ENCODE results near the gene OR4D2.

GRCh38 chr17:58189436-58190146 lies 22.8 kb downstream of the OR4D2 start:
- TF ChIP-seq POLR2A (IDR thresholded peaks at IDR 0.05) (no peak), EP300 (IDR thresholded peaks at IDR 0.05) (no peak), CTCF (IDR thresholded peaks at IDR 0.05) (no peak)
